Testis (tissue), 3 donors: Measurements from ENCODE around the gene CYP27C1. TPM values are rescaled to one million over a fixed set of nuclear protein-coding genes. Genes with fewer than 3 reads are reported as not detected.

Source experiments
- DNase-seq: peaks from one replicate; pipeline ENCODE4 v3.0.0-alpha.2; 2019
- H3K27ac ChIP-seq, 2 donors: fragments of 200-600 bp; sonication (generic); one replicate each; pipeline ENCODE4 v1.5.1; 2019
- H3K27me3 ChIP-seq: fragments of 200-600 bp; sonication (generic); one replicate; pipeline ENCODE4 v1.5.1; 2019
- H3K36me3 ChIP-seq: fragments of 200-600 bp; sonication (generic); one replicate; pipeline ENCODE4 v1.5.1; 2017; ENCODE audit warnings: low read depth; ENCODE audit errors: missing control alignments
- H3K4me1 ChIP-seq: fragments of 200-600 bp; sonication (generic); one replicate; pipeline ENCODE4 v1.5.1; 2019
- H3K4me3 ChIP-seq, 2 donors: fragments of 200-600 bp; sonication (generic); one replicate each; pipeline ENCODE4 v1.5.1; 2017 to 2019
- H3K9me3 ChIP-seq: fragments of 200-600 bp; sonication (generic); one replicate; pipeline ENCODE4 v1.5.1; 2017
- POLR2A ChIP-seq: fragments of 450-650 bp; IDR thresholded peaks from one replicate; pipeline ENCODE4 v1.6.1; 2017; ENCODE audit warnings: antibody characterized with exemption, mild to moderate bottlenecking, moderate library complexity
- WGBS, 2 donors: methylation state at CpG; one replicate each; pipeline ENCODE4 v1.1.5; 2018; 5-methylcytosine and 5-hydroxymethylcytosine counted together
- intact Hi-C: fragments of 100-400 bp; cut with DNase I; formaldehyde crosslinking; loops from one replicate; pipeline ENCODE4 v1.15.1; 2023; ENCODE audit warnings: low total_unique reads
- polyA plus RNA-seq: library from polyadenylated mRNA; stranded (reverse); fragments of 350-450 nt; fragmentation: Illumina TruSeq; extraction: RNeasy Lipid Tissue Mini Kit (QIAGEN cat#74804); gene quantifications from one replicate; pipeline ENCODE4 v1.2.3, GENCODE V29; 2014; ENCODE audit warnings: low read depth, low replicate concordance; ENCODE audit not compliant: insufficient read depth
- total RNA-seq, 2 donors: library from RNA; depleted of rRNA; stranded (reverse); fragments of >200 nt; gene quantifications; one replicate each; pipeline ENCODE4 v1.2.3, GENCODE V29; 2016
- TF ChIP-seq, protein P1 (sequence below), 3 experiments: fragments of 450-650 bp in 2 of 3; fragments of 200-600 bp in 1 of 3; sonication (generic) in 1 of 3; IDR thresholded peaks; one replicate each; pipeline ENCODE4 v1.5.1; 2016 to 2019; ENCODE audit warnings: antibody characterized with exemption in 3 of 3, mild to moderate bottlenecking in 2 of 3, moderate library complexity in 1 of 3

CYP27C1 gene
- total and polyA plus RNA-seq, 3 donors from 2014 or later = 0.47 to 0.55 (median 0.50) TPM

DNA sequence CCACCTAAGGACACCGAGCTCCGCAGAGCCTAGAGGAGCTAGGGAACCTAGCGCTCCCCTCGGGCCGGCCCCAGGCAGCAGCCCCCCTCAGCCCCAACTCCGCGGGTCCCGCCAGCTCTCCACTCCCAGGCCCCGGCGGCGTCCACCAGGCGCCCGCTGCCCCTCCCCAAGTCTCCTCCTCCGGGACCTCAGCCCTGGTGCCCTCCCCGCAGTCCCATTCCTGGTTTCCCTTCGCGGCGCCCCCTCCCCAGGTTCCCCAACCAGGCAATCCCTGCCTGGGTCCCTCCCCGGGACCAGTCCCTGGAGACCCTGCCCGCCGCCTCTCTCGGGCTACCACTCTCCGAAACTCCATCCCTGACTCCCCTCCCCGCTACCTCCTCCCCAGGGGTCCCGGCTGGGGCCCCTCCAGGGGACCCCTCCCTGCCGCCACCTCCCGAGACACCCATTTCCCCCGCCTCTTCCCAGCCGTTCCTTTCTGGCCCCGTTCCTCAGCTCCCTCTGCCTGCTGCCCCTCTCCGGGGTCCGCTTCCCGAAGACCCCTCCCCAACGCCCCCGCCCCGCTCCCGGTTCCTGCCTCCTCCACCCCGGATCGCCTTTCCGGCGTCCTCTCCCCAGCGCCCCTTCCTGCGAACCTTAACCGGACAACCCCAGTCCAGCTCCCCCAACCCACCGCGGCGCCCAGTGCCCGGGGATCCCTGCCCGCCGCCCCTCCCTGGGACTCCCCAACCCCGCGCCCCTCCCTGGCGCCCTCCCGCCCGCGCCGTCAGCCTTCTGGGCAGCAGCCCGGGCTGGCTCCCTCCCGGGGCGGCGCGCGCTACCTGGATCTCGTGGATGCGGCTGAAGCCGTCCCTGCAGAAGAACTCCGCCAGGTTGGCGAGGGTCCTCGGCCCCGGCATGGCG, 678 bp downstream of the CYP27C1 start:
- intact Hi-C loops = no loop called here
- TF ChIP-seq, protein P1, sequence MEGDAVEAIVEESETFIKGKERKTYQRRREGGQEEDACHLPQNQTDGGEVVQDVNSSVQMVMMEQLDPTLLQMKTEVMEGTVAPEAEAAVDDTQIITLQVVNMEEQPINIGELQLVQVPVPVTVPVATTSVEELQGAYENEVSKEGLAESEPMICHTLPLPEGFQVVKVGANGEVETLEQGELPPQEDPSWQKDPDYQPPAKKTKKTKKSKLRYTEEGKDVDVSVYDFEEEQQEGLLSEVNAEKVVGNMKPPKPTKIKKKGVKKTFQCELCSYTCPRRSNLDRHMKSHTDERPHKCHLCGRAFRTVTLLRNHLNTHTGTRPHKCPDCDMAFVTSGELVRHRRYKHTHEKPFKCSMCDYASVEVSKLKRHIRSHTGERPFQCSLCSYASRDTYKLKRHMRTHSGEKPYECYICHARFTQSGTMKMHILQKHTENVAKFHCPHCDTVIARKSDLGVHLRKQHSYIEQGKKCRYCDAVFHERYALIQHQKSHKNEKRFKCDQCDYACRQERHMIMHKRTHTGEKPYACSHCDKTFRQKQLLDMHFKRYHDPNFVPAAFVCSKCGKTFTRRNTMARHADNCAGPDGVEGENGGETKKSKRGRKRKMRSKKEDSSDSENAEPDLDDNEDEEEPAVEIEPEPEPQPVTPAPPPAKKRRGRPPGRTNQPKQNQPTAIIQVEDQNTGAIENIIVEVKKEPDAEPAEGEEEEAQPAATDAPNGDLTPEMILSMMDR (IDR thresholded peaks at IDR 0.05) = no peak
- Histone ChIP-seq H3K9me3 (no peaks in the 10 kb centered on the region), H3K36me3 (no peaks in the 10 kb centered on the region), H3K4me3 (peak overlapping the region; percentile 39 to 65), H3K4me1 (peaks cover 4% of the 10 kb centered on the region), H3K27me3 (no peaks in the 10 kb centered on the region), H3K27ac (no peak overlapping the region)
- no peak for DNase-seq
- 1% methylated on average over 36 to 62 of the region's 71 CpGs for WGBS, 2 donors

DNA sequence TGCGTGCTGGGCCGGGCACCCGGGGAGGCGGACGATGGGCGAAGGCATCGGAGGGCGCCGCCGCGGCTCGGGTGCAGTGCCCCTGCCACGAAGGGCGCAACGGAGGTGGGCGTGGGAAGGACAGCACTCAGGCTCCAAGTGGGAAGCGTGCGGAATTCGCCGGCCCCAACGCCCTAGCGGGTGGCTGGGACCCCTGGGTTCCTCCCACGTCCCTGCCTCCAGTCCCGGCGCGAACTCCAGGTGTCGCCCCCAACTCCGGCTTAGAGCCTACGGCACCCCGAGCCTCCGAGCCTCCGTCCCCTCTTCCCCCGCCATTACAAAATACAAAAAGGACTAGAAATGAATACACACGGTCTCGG, 1.3 kb downstream of the CYP27C1 start:
- Histone ChIP-seq H3K9me3 (no peaks in the 10 kb centered on the region), H3K4me3 (peak overlapping the region; percentile 39 to 65), H3K36me3 (no peaks in the 10 kb centered on the region), H3K27ac (no peak overlapping the region), H3K4me1 (peaks cover 4% of the 10 kb centered on the region), H3K27me3 (no peaks in the 10 kb centered on the region)
- no peak for DNase-seq
- 5 to 8% methylated on average over 16 to 35 of the region's 35 CpGs for WGBS, 2 donors
- no peak for TF ChIP-seq POLR2A
- TF ChIP-seq, protein P1 (IDR thresholded peaks at IDR 0.05) = no peak
- intact Hi-C loops = no loop called here

DNA sequence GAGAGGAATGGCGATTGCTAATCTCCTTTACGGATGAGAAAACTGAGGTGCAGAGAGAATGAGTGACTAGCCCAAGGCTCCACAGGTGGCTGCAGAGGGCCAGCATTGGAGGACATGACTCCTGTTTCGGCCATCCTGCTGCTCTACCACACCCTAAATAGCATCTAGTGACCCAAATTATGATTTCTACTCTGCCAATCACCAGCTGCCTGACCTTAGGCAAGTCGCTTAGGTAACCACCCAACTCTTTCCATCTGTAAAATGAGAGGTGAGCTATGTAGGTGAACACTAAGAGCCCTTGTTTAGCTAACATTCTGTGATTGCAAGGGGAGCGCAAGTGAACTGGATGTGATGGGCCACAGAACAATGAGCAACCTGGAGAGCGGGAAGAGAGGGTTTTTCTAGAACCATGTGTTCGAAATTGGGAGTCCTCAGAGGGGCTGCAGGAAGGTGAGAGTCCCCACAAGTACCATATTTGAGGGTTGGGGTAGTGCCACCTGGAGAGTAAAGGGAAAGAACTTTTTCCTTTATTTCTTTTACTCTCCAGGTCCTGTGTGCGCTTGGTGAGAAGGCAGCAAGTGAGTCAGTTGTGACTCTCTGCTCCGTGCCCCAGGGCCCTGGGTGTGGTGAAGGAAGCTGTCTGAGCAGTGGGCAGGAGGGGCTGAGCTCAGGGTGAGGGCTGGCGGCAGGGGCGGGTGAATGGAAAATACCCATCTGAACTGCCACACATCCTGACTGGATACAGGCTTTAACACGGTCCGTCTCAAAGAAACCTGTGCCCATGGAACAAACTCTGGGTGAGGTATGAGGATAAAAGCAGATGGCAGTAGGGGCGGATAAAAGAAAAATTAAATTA, 2.4 kb downstream of the CYP27C1 start:
- intact Hi-C loops = no loop called here

DNA sequence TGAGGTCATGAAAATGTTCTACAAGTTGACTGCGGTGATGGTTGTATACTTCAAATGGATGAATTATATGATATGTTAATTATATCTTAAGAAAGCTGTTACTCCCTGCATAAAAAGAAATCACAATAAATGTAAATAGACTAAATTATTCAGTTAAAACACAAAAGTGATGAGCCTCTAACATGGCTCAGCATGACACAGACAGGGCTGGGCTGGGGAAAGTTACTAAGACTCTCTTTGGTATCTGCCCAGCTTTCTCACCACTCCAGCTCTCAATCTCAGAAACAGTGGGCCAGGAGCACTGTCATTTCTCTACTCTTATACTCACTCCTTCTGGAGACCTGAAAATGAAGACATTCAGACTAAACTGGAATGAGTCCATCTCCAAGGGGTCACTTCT, 3.5 kb downstream of the CYP27C1 start:
- WGBS, 2 donors = 96 to 98% methylated on average over 1 of the region's 1 CpG
- no peaks in the 10 kb centered on the region for H3K9me3 ChIP-seq
- no peak for DNase-seq
- intact Hi-C loops = no loop called here
- H3K27me3 ChIP-seq = no peaks in the 10 kb centered on the region
- no peak for TF ChIP-seq POLR2A
- TF ChIP-seq, protein P1 (IDR thresholded peaks at IDR 0.05) = no peak
- H3K4me3 ChIP-seq = no peak overlapping the region
- H3K4me1 ChIP-seq = peaks cover 4% of the 10 kb centered on the region
- no peak overlapping the region for H3K27ac ChIP-seq
- no peaks in the 10 kb centered on the region for H3K36me3 ChIP-seq

More for the DNA sequence above, 2.4 kb downstream of the CYP27C1 start:
- no peaks in the 10 kb centered on the region for H3K9me3 ChIP-seq
- no peaks in the 10 kb centered on the region for H3K27me3 ChIP-seq
- H3K4me1 ChIP-seq = peaks cover 4% of the 10 kb centered on the region
- H3K27ac ChIP-seq = no peak overlapping the region
- 65 to 75% methylated on average over 13 to 14 of the region's 14 CpGs for WGBS, 2 donors
- H3K4me3 ChIP-seq = no peak overlapping the region
- no peak for DNase-seq
- TF ChIP-seq POLR2A = no peak
- TF ChIP-seq, protein P1 (IDR thresholded peaks at IDR 0.05) = no peak
- H3K36me3 ChIP-seq = no peaks in the 10 kb centered on the region
